A549 (cell line): ENCODE data around the gene UAP1.

ENCODE experiments used
- CTCF ChIP-seq: fragments of >200 bp; sonication (Bioruptor Twin); formaldehyde crosslinking; IDR thresholded peaks from 3 replicates; pipeline ENCODE4 v1.5.1; 2016
- EP300 ChIP-seq, 2 experiments: fragments of >200 bp; sonication (Bioruptor Twin); formaldehyde crosslinking; IDR thresholded peaks; 2 replicates in 1 of 2; 3 replicates in 1 of 2; pipeline ENCODE4 v1.6.1; 2016 to 2017
- HMGXB4 ChIP-seq: fragments of 250-450 bp; sonication (Bioruptor Pico); IDR thresholded peaks from 2 replicates; pipeline ENCODE4 v1.5.0; 2021; ENCODE audit warnings: mild to moderate bottlenecking, moderate library complexity, borderline replicate concordance
- HOXA7 ChIP-seq: fragments of 250-450 bp; sonication (Bioruptor Pico); IDR thresholded peaks from 2 replicates; pipeline ENCODE4 v1.5.0; 2020; ENCODE audit warnings: mild to moderate bottlenecking, moderate library complexity
- HOXB5 ChIP-seq: fragments of 250-450 bp; sonication (Bioruptor Pico); IDR thresholded peaks from 2 replicates; pipeline ENCODE4 v1.5.0; 2020; ENCODE audit warnings: mild to moderate bottlenecking, moderate library complexity
- MAX ChIP-seq: IDR thresholded peaks from 2 replicates; pipeline ENCODE4 v1.6.1; 2012
- MAZ ChIP-seq: fragments of 150-350 bp; IDR thresholded peaks from 2 replicates; pipeline ENCODE4 v1.6.1; 2014; ENCODE audit warnings: antibody characterized with exemption, low read depth, low read length, borderline replicate concordance
- NR3C1 ChIP-seq: fragments of >200 bp; sonication (Bioruptor Twin); formaldehyde crosslinking; IDR thresholded peaks from 3 replicates; pipeline ENCODE4 v1.6.1; 2017
- POLR2AphosphoS2 ChIP-seq: conservative IDR thresholded peaks from 2 replicates; pipeline ENCODE4 v1.6.1; 2012; ENCODE audit warnings: low read length, improper control_type of control experiment, inconsistent platforms
- RAD21 ChIP-seq, 2 experiments: fragments of >200 bp in 1 of 2; sonication (Bioruptor Twin) in 1 of 2; formaldehyde crosslinking in 1 of 2; IDR thresholded peaks in 1 of 2; conservative IDR thresholded peaks in 1 of 2; 2 replicates in 1 of 2; 3 replicates in 1 of 2; pipeline ENCODE4 v1.6.1; 2012 to 2018; ENCODE audit warnings: inconsistent platforms in 1 of 2
- RARB ChIP-seq: fragments of 250-450 bp; sonication (Bioruptor Pico); IDR thresholded peaks from 2 replicates; pipeline ENCODE4 v1.8.0; 2021; ENCODE audit warnings: mild to moderate bottlenecking, moderate library complexity
- SREBF2 ChIP-seq: fragments of 450-650 bp; IDR thresholded peaks from 2 replicates; pipeline ENCODE4 v1.6.1; 2014; ENCODE audit warnings: mild to moderate bottlenecking, moderate library complexity

GRCh38 chr1:162644986-162645314, 83.4 kb downstream of the UAP1 start:
- TF ChIP-seq HOXB5 (CRISPR knock-in tag): no peak
- TF ChIP-seq CTCF: no peak
- no peak for TF ChIP-seq RAD21 (conservative IDR thresholded peaks at IDR 0.05 in 1 of 2, IDR thresholded peaks at IDR 0.05 in 1 of 2)
- TF ChIP-seq MAX: no peak
- TF ChIP-seq HOXA7 (CRISPR knock-in tag): no peak
- TF ChIP-seq HMGXB4: no peak
- TF ChIP-seq POLR2AphosphoS2: no peak
- TF ChIP-seq EP300 (IDR thresholded peaks at IDR 0.05): no peak
- TF ChIP-seq NR3C1: no peak
- TF ChIP-seq MAZ: no peak
- no peak for TF ChIP-seq SREBF2
- no peak for TF ChIP-seq RARB (CRISPR knock-in tag)
